GM19438 (cell line): Measurements from ENCODE around the gene CCNYL1.

Experiments
- ATAC-seq: cut with Tn5 transposase; IDR thresholded peaks from one replicate; pipeline ENCODE4 v1.9.1; 2021; ENCODE audit warnings: low read depth; ENCODE audit not compliant: unreplicated experiment

Gene CCNYL1

GRCh38 chr2:207783514-207783913 is 72.1 kb downstream of the CCNYL1 start:
- no peak for ATAC-seq

DNA sequence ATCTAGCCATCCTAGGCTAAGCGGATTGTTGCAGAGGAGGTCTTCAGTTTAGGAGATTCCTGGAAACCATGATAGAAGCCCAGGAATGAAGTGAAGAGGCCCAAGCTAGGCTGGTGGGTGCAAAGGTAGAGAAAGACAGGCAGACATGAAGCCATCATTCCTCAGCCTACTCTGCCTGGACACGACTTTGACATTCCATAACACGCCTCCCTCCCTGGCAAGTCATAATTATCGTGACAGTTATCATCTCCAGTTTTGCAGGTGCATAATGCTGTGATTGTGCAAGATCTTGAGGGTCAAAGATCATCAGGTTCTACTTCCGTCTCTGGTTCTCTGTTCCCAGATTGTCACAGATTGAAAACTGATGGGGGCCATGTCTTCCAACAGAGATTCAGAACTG is 73.5 kb downstream of the CCNYL1 start:
- no peak for ATAC-seq

- no peak for ATAC-seq
These were observed 75.6 kb downstream of the CCNYL1 start for GRCh38 chr2:207787017-207787416.

DNA sequence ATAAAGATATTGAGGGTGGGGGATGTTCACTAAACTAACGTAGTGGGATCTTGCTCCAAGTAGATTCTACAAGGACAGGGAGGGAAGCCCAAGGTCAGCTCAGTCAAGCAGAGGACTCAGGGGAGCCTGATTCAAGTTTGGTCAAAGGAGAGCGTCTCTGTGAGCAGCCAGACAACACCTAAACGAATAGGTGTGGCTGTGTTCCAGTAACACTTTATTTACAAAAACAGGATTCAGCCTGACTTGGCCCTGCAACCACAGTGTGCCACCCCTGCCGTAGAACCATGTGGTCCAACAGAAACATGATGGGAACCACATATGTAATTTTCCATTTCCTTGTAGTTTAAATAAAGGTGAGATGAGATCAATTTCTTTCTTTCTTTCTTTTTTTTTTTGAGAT is 76.4 kb downstream of the CCNYL1 start:
- no peak for ATAC-seq

DNA sequence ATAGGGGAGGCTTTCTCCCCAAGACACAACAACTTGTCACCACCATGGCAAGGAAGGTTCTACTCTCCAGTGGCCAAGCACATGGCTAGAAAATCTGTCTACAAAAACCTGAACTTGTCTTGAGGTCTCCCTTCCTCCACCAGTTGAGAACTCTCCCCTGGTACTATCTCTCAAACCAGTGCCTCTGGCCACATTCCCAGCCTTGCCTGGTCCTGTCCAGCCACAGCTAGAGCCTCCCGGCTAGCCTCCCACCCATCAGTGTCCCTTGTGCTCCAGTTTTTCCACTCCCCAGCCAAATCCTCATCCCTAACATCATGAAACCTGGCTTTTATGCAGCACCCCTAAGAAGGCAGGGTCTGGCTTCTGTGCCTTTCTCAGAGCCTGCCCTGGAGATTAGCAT is 79.5 kb downstream of the CCNYL1 start:
- ATAC-seq, result no peak

- no peak for ATAC-seq
These were observed 80.3 kb downstream of the CCNYL1 start for GRCh38 chr2:207791579-207792243.

DNA sequence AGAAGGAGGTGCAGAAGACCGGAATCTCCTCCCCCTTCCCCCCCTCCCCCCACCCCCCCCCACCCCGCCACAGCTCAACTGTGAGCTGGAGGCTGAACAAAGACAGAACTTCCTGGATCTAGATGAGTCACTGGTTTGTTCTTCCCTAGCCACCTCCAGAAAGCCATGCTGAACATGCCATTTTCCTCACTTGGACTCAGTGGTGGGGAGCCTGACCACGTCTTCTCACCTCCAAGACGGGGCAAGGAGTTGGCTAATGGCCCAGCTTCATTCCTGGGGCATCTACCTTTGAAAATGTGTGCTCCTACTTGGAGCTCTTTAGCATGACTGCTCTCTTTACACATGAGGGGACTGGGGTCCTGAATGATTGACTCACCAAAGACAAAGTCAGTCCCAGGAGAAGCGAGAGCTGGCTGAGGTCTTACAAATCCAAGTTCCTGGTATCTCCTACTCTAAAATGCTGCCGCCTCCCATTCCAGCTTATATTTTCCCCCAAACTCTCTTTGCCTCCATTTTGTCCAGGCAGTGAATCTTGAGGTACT is 80.9 kb downstream of the CCNYL1 start:
- ATAC-seq, result peak; percentile 68

GRCh38 chr2:207796585-207797350 is 85.3 kb downstream of the CCNYL1 start:
- no peak for ATAC-seq

DNA sequence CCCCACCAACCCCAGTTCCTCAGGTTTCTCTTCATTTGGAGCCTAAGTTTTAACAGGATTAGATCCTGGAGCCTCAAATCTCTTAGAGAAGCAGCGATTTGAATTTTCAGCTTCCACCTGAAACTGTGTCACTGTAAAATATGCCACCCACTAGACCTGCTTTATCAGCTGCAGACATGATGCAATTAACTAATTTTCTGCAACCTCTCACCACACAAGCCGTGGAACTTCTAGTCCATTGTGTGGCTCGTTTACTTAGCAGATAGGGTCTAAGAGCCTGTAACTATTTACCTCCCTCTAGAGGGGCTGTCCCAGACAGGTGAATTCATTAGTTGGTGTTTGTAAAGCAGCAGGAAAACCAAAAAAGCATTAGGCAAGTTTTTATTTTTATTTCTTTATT is 89.8 kb downstream of the CCNYL1 start:
- ATAC-seq, result no peak

DNA sequence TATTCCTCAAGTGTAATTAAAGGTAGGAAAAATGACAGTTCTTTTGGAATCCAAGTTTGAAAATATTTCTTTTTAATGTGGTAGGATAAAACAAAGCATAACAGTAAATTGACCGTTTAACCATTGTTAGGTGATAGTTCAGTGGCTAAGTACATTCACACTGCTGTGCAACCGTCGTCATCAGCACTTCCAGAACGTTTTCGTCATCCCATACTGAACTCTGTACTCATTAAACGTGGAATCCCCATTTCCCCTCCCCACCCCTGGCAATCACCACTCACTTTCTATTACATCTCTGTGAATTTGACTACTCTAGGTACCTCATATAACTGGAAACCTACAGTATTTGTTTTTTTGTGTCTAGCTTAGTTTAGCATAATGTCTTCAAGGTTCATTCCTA is 91.2 kb downstream of the CCNYL1 start:
- no peak for ATAC-seq
